H1 (cell line): ENCODE data around the gene FEM1C. TPM values are rescaled to one million over a fixed set of nuclear protein-coding genes. Genes with fewer than 3 reads are reported as not detected.

Source experiments
- ASH2L ChIP-seq: fragments of 200-600, 300-600 bp; sonication (generic); IDR thresholded peaks from one replicate; pipeline ENCODE4 v1.7.1; 2017; ENCODE audit warnings: low read length
- ATF3 ChIP-seq: IDR thresholded peaks from 2 replicates; pipeline ENCODE4 v1.6.1; 2011; ENCODE audit warnings: low read depth, mild to moderate bottlenecking, low read length; ENCODE audit not compliant: insufficient read depth
- BACH1 ChIP-seq: IDR thresholded peaks from 2 replicates; pipeline ENCODE4 v1.6.1; 2012; ENCODE audit warnings: low read length, improper control_type of control experiment
- CEBPB ChIP-seq: IDR thresholded peaks from 2 replicates; pipeline ENCODE4 v1.6.1; 2012; ENCODE audit warnings: low read depth, low read length
- CTBP2 ChIP-seq: IDR thresholded peaks from 2 replicates; pipeline ENCODE4 v1.7.0; 2011; ENCODE audit warnings: borderline replicate concordance, mild to moderate bottlenecking, moderate library complexity, mixed read lengths, low read length; ENCODE audit not compliant: insufficient read depth, insufficient read length
- GABPA ChIP-seq: IDR thresholded peaks from 2 replicates; pipeline ENCODE4 v1.6.1; 2011; ENCODE audit warnings: mild to moderate bottlenecking, low read length, moderate library complexity, borderline replicate concordance; ENCODE audit not compliant: insufficient read depth
- HDAC2 ChIP-seq, 2 experiments: fragments of 300-600 bp in 1 of 2; sonication (generic) in 1 of 2; IDR thresholded peaks; 2 replicates each; pipeline ENCODE4 v1.6.1; 2011 to 2012; ENCODE audit warnings: low read depth in 2 of 2, low read length in 2 of 2, mild to moderate bottlenecking in 2 of 2, moderate library complexity in 2 of 2, borderline replicate concordance in 1 of 2, inconsistent platforms in 1 of 2
- JUND ChIP-seq: IDR thresholded peaks from 2 replicates; pipeline ENCODE4 v1.6.1; 2011; ENCODE audit warnings: mild to moderate bottlenecking, improper control_type of control experiment, low read length
- KDM4A ChIP-seq: IDR thresholded peaks from one replicate; pipeline ENCODE4 v1.7.1; 2012; ENCODE audit warnings: low read depth, mild to moderate bottlenecking, moderate library complexity, low read length, inconsistent platforms; ENCODE audit not compliant: severe bottlenecking
- MAX ChIP-seq: IDR thresholded peaks from 2 replicates; pipeline ENCODE4 v1.6.1; 2012; ENCODE audit warnings: inconsistent platforms
- NRF1 ChIP-seq: IDR thresholded peaks from 2 replicates; pipeline ENCODE4 v1.6.1; 2011; ENCODE audit warnings: mild to moderate bottlenecking, low read depth, low read length, improper control_type of control experiment
- POLR2AphosphoS5 ChIP-seq: IDR thresholded peaks from 2 replicates; pipeline ENCODE4 v1.6.1; 2011; ENCODE audit warnings: low read depth, low read length
- POU5F1 ChIP-seq: IDR thresholded peaks from 2 replicates; pipeline ENCODE4 v1.6.1; 2011; ENCODE audit warnings: low read depth, mild to moderate bottlenecking, low read length, moderate library complexity
- RAD21 ChIP-seq, 2 experiments: IDR thresholded peaks in 1 of 2; conservative IDR thresholded peaks in 1 of 2; 2 replicates each; pipeline ENCODE4 v1.6.1; 2011; ENCODE audit warnings: low read depth in 2 of 2, low read length in 2 of 2, improper control_type of control experiment in 1 of 2, inconsistent platforms in 1 of 2, mild to moderate bottlenecking in 1 of 2, moderate library complexity in 1 of 2
- RFX5 ChIP-seq: IDR thresholded peaks from 2 replicates; pipeline ENCODE4 v1.6.1; 2011; ENCODE audit warnings: low read depth, low read length, improper control_type of control experiment, borderline replicate concordance
- RXRA ChIP-seq: IDR thresholded peaks from 2 replicates; pipeline ENCODE4 v1.6.1; 2011; ENCODE audit warnings: low read depth, mild to moderate bottlenecking, low read length, moderate library complexity; ENCODE audit not compliant: insufficient read depth
- SAP30 ChIP-seq: fragments of 300-600 bp; sonication (generic); IDR thresholded peaks from 2 replicates; pipeline ENCODE4 v1.7.1; 2012; ENCODE audit warnings: low read length, moderate library complexity, mild to moderate bottlenecking, inconsistent platforms; ENCODE audit not compliant: insufficient read depth, insufficient replicate concordance
- SIN3A ChIP-seq, 2 experiments: IDR thresholded peaks in 1 of 2; conservative IDR thresholded peaks in 1 of 2; 2 replicates each; pipeline ENCODE4 v1.6.1; 2011 to 2012; ENCODE audit warnings: low read length in 2 of 2, improper control_type of control experiment in 1 of 2, low read depth in 1 of 2, mild to moderate bottlenecking in 1 of 2
- SIRT6 ChIP-seq: IDR thresholded peaks from one replicate; pipeline ENCODE4 v1.7.1; 2012; ENCODE audit warnings: low read length, inconsistent platforms
- SP4 ChIP-seq: IDR thresholded peaks from 2 replicates; pipeline ENCODE4 v1.6.1; 2012; ENCODE audit warnings: low read length, inconsistent platforms
- SRF ChIP-seq: IDR thresholded peaks from 2 replicates; pipeline ENCODE4 v1.6.1; 2011; ENCODE audit warnings: mild to moderate bottlenecking, low read depth, low read length, moderate library complexity
- TAF1 ChIP-seq: IDR thresholded peaks from 2 replicates; pipeline ENCODE4 v1.6.1; 2011; ENCODE audit warnings: mild to moderate bottlenecking, low read depth, low read length
- TCF12 ChIP-seq: IDR thresholded peaks from 2 replicates; pipeline ENCODE4 v1.6.1; 2011; ENCODE audit warnings: low read depth, mild to moderate bottlenecking, low read length
- polyA plus RNA-seq, 7 experiments: library from polyadenylated mRNA; depleted of rRNA in 3 of 7; stranded (reverse) in 5 of 7; unstranded in 2 of 7; fragments of >200 nt in 5 of 7; fragments of 200-250 nt in 2 of 7; gene quantifications; 1 replicate in 5 of 7; 2 replicates in 1 of 7; 4 replicates in 1 of 7; pipeline versions ENCODE4 v1.2.1 to v1.2.3, GENCODE V29; 2011 to 2013; ENCODE audit warnings: missing spikeins in 2 of 7, mixed read lengths in 2 of 7
- total RNA-seq: library from RNA; stranded (reverse); fragmentation: NEBNext Ultra II Directional; extraction: Animal tissue kit (Norgen Biotek cat#: 25700); gene quantifications from 2 replicates; pipeline ENCODE4 v1.2.1, GENCODE V29; 2021

Gene FEM1C
- total and polyA plus RNA-seq, 2 of the 8 experiments (the other 6 are each of a cell fraction or from before 2014, with no cell fraction given), result 4.4 to 17.7 TPM

- peak in 1 of 2 experiments; percentile 85; a peak in 2 of 4 replicates for TF ChIP-seq SIN3A (conservative IDR thresholded peaks at IDR 0.05 in 1 of 2, IDR thresholded peaks at IDR 0.05 in 1 of 2; ENCODE audit: low read depth in 1 of 2, low read length in 2 of 2)
- TF ChIP-seq SIRT6, result no peak
- no peak for TF ChIP-seq NRF1
- TF ChIP-seq RAD21 (IDR thresholded peaks at IDR 0.05 in 1 of 2, conservative IDR thresholded peaks at IDR 0.05 in 1 of 2; ENCODE audit: low read depth in 2 of 2, low read length in 2 of 2), result no peak
- no peak for TF ChIP-seq SAP30
- TF ChIP-seq TAF1, result peak; percentile 99
- no peak for TF ChIP-seq CTBP2
- TF ChIP-seq BACH1, result no peak
- TF ChIP-seq RXRA, result no peak
- TF ChIP-seq ATF3, result no peak
- TF ChIP-seq POU5F1, result no peak
- no peak for TF ChIP-seq HDAC2 (IDR thresholded peaks at IDR 0.05; ENCODE audit: borderline replicate concordance in 1 of 2, low read depth in 2 of 2, low read length in 2 of 2)
- no peak for TF ChIP-seq GABPA
- no peak for TF ChIP-seq RFX5
- TF ChIP-seq CEBPB, result peak; percentile 50; the same call in 1 of the 2 replicates
- TF ChIP-seq JUND, result no peak
- 0 out of 2 replicates have a peak, but pooled peaks have one; percentile 29 for TF ChIP-seq TCF12
- no peak for TF ChIP-seq SP4
- TF ChIP-seq KDM4A, result peak; percentile 25
- TF ChIP-seq SRF, result no peak
- TF ChIP-seq MAX, result peak; percentile 89
- TF ChIP-seq ASH2L, result peak; percentile 89
- peak; percentile 95 for TF ChIP-seq POLR2AphosphoS5
Measured at GRCh38 chr5:115544436-115545350, at the start of gene FEM1C (continued).
